CD4-positive, alpha-beta T cell treated with Interleukin-10 for 1 hour (primary cell): Measurements from ENCODE around the gene TSPYL2.

Source experiments
- DNase-seq: peaks from one replicate; pipeline ENCODE4 v3.0.0-alpha.2; 2020

TSPYL2 gene

GRCh38 chrX:53126377-53126776 is 44.2 kb downstream of the TSPYL2 start:
- no peak for DNase-seq

GRCh38 chrX:53128097-53128749 is 46.1 kb downstream of the TSPYL2 start:
- no peak for DNase-seq

- no peak for DNase-seq
Observed at GRCh38 chrX:53133400-53133799, 51.2 kb downstream of the TSPYL2 start.

GRCh38 chrX:53135581-53135980 is 53.4 kb downstream of the TSPYL2 start:
- no peak for DNase-seq
